Liver (tissue), 3 donors: ENCODE data around the gene TMPRSS13.

Experiments
- CTCF ChIP-seq: fragments of 150-350 bp; IDR thresholded peaks from 2 replicates; pipeline ENCODE4 v1.5.1; 2017; ENCODE audit warnings: improper control_type of control experiment, low read depth, low read length; ENCODE audit not compliant: missing input control
- EGR1 ChIP-seq, 2 donors: IDR thresholded peaks; 2 replicates each; pipeline ENCODE4 v1.6.1; 2016 to 2018; ENCODE audit warnings: antibody characterized with exemption in 2 of 2, low read depth in 2 of 2
- HNF4G ChIP-seq: IDR thresholded peaks from 2 replicates; pipeline ENCODE4 v1.6.1; 2016; ENCODE audit warnings: antibody characterized with exemption
- MAX ChIP-seq: IDR thresholded peaks from 2 replicates; pipeline ENCODE4 v1.6.1; 2016; ENCODE audit warnings: antibody characterized with exemption
- RAD21 ChIP-seq, 2 donors: IDR thresholded peaks; 2 replicates each; pipeline ENCODE4 v1.6.1; 2016; ENCODE audit warnings: antibody characterized with exemption in 2 of 2, mild to moderate bottlenecking in 2 of 2
- REST ChIP-seq: IDR thresholded peaks from 2 replicates; pipeline ENCODE4 v1.6.1; 2016; ENCODE audit warnings: antibody characterized with exemption, mild to moderate bottlenecking
- TAF1 ChIP-seq: conservative IDR thresholded peaks from 2 replicates; pipeline ENCODE4 v1.6.1; 2016; ENCODE audit warnings: antibody characterized with exemption, mild to moderate bottlenecking
- donor health status: healthy.
- donor health status: healthy.

GRCh38 chr11:117941976-117942654 is 12.9 kb upstream of the TMPRSS13 start:
- TF ChIP-seq CTCF = no peak
- TF ChIP-seq RAD21 (IDR thresholded peaks at IDR 0.05) = no peak
- TF ChIP-seq REST = no peak
- TF ChIP-seq EGR1 (IDR thresholded peaks at IDR 0.05; ENCODE audit: low read depth in 2 of 2) = no peak
- no peak for TF ChIP-seq TAF1
- no peak for TF ChIP-seq MAX
- TF ChIP-seq HNF4G = no peak
